ENCODE measurements around the gene CNGA1.
"Not testable (repeated sequence)": the region's sequence is repeated elsewhere in the genome, so short reads cannot be mapped to it uniquely, and the experiment has no call there.

Gene CNGA1

DNA sequence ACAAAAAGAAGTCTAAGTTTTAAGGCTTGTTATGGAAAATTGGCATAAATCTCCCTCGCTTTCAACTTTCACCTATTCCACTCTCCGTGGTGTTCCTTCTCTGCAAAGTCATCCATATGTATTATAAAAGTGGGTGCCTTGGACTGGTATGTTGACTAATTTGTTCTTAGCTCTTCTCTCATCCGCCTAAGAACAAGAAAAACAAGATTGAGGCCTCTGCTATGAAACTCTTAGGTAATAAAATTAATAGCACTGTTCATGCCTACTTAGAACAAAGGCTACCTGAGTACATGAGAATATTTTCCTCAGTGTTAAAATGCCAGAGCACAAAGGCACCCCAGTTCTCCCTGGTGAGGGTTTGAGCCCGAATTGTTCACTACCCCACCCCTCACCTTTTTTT lies 1.3 kb downstream of the CNGA1 start:
- H3K27ac Mint-ChIP-seq = no peak overlapping the region
- peaks cover 17% of the 10 kb centered on the region for H3K4me1 Mint-ChIP-seq
- no peaks in the 10 kb centered on the region for H3K9me3 Mint-ChIP-seq
- peaks cover 2% of the 10 kb centered on the region for H3K36me3 Mint-ChIP-seq
- H3K27me3 Mint-ChIP-seq = peaks cover 2% of the 10 kb centered on the region
- H3K4me3 Mint-ChIP-seq = no peak overlapping the region

DNA sequence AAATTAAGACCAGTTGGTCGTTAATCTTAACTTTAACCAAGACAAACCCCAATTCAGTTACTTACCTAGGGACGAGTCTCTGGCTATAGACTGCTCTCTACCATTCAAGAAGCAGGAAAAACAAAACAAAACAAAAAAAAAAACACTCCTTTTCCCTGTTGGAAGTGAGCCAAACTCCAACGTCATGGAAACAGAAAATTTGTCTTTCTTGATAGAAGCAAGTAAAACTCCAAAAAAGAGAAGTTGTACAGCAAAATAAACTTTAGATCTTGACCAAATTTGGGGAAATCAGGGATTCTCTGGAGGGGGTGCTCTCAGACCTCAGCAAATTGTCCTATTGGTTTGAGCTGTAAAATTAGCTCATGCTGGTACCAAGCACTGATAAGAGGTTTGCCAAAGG lies 3.7 kb downstream of the CNGA1 start:
- H3K36me3 Mint-ChIP-seq = peaks cover 2% of the 10 kb centered on the region
- H3K9me3 Mint-ChIP-seq = no peaks in the 10 kb centered on the region
- H3K27ac Mint-ChIP-seq = no peak overlapping the region
- H3K4me3 Mint-ChIP-seq = no peak overlapping the region
- peaks cover 2% of the 10 kb centered on the region for H3K27me3 Mint-ChIP-seq
- peaks cover 8% of the 10 kb centered on the region for H3K4me1 Mint-ChIP-seq

GRCh38 chr4:48011722-48012121 lies 4.8 kb downstream of the CNGA1 start:
- H3K9me3 Mint-ChIP-seq = no peaks in the 10 kb centered on the region
- peaks cover 2% of the 10 kb centered on the region for H3K36me3 Mint-ChIP-seq
- H3K27ac Mint-ChIP-seq = no peak overlapping the region
- H3K4me3 Mint-ChIP-seq = no peak overlapping the region
- peaks cover 4% of the 10 kb centered on the region for H3K4me1 Mint-ChIP-seq
- H3K27me3 Mint-ChIP-seq = peaks cover 2% of the 10 kb centered on the region

- H3K27me3 Mint-ChIP-seq = not testable (repeated sequence)
These were observed 5.6 kb downstream of the CNGA1 start for GRCh38 chr4:48010906-48011305.

DNA sequence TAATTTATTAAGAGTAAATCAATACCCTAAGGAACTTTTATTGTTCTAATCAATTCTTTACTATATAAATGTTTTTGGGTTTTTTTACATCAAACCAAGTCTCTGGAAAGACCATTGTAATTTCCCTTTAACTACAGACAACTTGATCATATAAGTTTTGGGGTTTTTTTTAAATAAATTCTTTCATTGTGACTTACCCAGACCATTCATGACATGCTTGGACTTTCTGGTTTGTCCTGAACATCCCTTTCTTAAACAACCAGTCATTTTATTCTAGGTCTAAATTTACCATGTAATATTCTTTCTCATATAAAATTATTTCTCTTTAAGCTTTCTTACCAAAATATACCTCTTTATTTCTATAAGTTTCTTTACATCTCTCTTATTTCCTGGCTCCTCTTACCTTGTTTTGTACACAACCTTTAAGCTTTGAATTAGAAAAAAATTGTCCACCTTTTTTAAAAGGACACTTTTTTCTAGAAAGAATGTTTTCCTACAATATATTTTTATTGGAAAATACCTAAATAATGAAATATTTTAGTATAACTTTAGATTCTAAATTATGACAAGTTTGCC lies 8.4 kb downstream of the CNGA1 start:
- no peak overlapping the region for H3K27ac Mint-ChIP-seq
- H3K9me3 Mint-ChIP-seq = no peaks in the 10 kb centered on the region
- H3K36me3 Mint-ChIP-seq = peaks cover 4% of the 10 kb centered on the region
- H3K4me1 Mint-ChIP-seq = peaks cover 4% of the 10 kb centered on the region
- no peak overlapping the region for H3K4me3 Mint-ChIP-seq
- peaks cover 2% of the 10 kb centered on the region for H3K27me3 Mint-ChIP-seq

More at GRCh38 chr4:48010906-48011305, 5.6 kb downstream of the CNGA1 start:
- not testable (repeated sequence) for H3K4me1 Mint-ChIP-seq, H3K27ac Mint-ChIP-seq, H3K9me3 Mint-ChIP-seq, H3K36me3 Mint-ChIP-seq, H3K4me3 Mint-ChIP-seq

DNA sequence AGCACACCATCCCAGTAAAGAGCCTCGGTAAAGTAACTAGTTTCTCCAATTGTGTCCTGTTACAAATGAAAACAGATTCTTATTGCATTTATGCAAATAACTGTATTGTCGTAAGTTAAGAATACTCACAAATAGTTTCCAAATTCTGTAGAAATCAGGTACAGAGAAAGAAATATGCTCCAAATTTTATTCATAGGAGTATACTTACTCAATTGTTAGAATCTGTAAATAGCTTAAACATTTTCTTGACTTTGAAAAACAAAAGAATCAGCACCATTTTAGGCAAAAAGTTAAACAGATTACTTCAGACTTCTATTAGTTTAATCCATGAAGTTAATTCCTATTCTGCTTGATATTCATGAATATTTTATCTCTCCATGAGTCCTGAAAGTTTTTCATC lies 10.7 kb downstream of the CNGA1 start:
- Mint-ChIP-seq H3K27me3 (peaks cover 2% of the 10 kb centered on the region), H3K4me1 (peaks cover 4% of the 10 kb centered on the region), H3K9me3 (no peaks in the 10 kb centered on the region), H3K36me3 (peaks cover 2% of the 10 kb centered on the region), H3K27ac (no peak overlapping the region), H3K4me3 (no peak overlapping the region)

DNA sequence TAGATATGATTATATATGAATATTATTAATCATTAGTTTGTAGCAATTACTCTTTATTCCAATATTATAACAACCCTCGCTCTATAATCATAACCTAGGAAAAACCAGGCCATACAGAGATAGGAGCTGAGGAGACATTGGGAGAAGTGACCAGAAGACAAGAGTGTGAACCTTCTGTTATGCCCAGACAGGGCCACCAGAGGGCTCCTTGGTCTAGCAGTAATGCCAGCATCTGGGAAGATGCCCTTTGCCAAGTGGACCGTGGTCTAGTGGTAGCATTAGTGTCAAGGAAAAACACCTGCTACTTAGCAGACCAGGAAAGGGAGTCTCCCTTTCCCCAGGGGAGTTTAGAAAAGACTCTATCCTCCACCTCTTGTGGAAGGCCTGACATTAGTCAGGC lies 12.9 kb downstream of the CNGA1 start:
- H3K27ac Mint-ChIP-seq = not testable (repeated sequence)

GRCh38 chr4:48002267-48002666 lies 14.2 kb downstream of the CNGA1 start:
- peaks cover 3% of the 10 kb centered on the region for H3K27me3 Mint-ChIP-seq
- peaks cover 8% of the 10 kb centered on the region for H3K36me3 Mint-ChIP-seq
- no peak overlapping the region for H3K4me3 Mint-ChIP-seq
- H3K9me3 Mint-ChIP-seq = peaks cover 5% of the 10 kb centered on the region
- no peak overlapping the region for H3K27ac Mint-ChIP-seq
- peaks cover 4% of the 10 kb centered on the region for H3K4me1 Mint-ChIP-seq

More for the DNA sequence above, 12.9 kb downstream of the CNGA1 start:
- H3K36me3 Mint-ChIP-seq, H3K27me3 Mint-ChIP-seq, H3K4me3 Mint-ChIP-seq, H3K9me3 Mint-ChIP-seq, H3K4me1 Mint-ChIP-seq: not testable (repeated sequence)

- Mint-ChIP-seq H3K27me3 (peaks cover 3% of the 10 kb centered on the region), H3K9me3 (peaks cover 20% of the 10 kb centered on the region), H3K4me3 (no peak overlapping the region), H3K27ac (no peak overlapping the region), H3K36me3 (peaks cover 8% of the 10 kb centered on the region), H3K4me1 (peaks cover 20% of the 10 kb centered on the region)
These were observed 20.5 kb downstream of the CNGA1 start for GRCh38 chr4:47996021-47996420.

GRCh38 chr4:47992475-47992874 lies 24.0 kb downstream of the CNGA1 start:
- H3K4me3 Mint-ChIP-seq, H3K27me3 Mint-ChIP-seq, H3K27ac Mint-ChIP-seq, H3K36me3 Mint-ChIP-seq: not testable (repeated sequence)
- H3K9me3 Mint-ChIP-seq = peaks cover 21% of the 10 kb centered on the region
- H3K4me1 Mint-ChIP-seq = peaks cover 20% of the 10 kb centered on the region

GRCh38 chr4:47990145-47990544 lies 26.3 kb downstream of the CNGA1 start:
- no peak overlapping the region for H3K27ac Mint-ChIP-seq
- peaks cover 20% of the 10 kb centered on the region for H3K4me1 Mint-ChIP-seq
- peaks cover 8% of the 10 kb centered on the region for H3K27me3 Mint-ChIP-seq
- peaks cover 6% of the 10 kb centered on the region for H3K36me3 Mint-ChIP-seq
- peaks cover 21% of the 10 kb centered on the region for H3K9me3 Mint-ChIP-seq
- no peak overlapping the region for H3K4me3 Mint-ChIP-seq

DNA sequence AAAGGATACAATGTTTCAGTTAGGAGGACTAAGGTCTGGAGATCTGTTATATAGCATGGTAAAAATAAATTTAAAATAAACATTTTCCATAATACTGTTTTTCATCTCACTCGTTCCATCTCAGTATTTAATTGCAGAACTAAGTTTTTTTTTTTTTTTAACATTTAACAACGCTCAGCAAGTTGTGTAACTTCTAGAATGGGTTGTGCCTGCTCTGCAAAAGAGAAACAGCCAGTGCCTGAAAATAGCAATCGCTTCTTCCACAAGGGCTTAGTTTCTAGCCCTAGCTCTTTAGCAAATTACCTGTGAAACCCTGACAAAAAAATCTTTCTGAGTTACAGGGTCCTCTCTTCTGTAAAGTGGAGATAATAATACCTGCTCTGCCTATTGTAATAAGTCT lies 41.9 kb downstream of the CNGA1 start:
- Mint-ChIP-seq H3K9me3 (no peaks in the 10 kb centered on the region), H3K36me3 (no peaks in the 10 kb centered on the region), H3K4me3 (no peak overlapping the region), H3K4me1 (no peaks in the 10 kb centered on the region), H3K27me3 (peaks cover 2% of the 10 kb centered on the region), H3K27ac (no peak overlapping the region)

- Mint-ChIP-seq H3K27ac (no peak overlapping the region), H3K27me3 (peaks cover 2% of the 10 kb centered on the region), H3K4me1 (no peaks in the 10 kb centered on the region), H3K9me3 (no peaks in the 10 kb centered on the region), H3K36me3 (no peaks in the 10 kb centered on the region), H3K4me3 (no peak overlapping the region)
These were observed 43.8 kb downstream of the CNGA1 start for GRCh38 chr4:47972721-47973120.

DNA sequence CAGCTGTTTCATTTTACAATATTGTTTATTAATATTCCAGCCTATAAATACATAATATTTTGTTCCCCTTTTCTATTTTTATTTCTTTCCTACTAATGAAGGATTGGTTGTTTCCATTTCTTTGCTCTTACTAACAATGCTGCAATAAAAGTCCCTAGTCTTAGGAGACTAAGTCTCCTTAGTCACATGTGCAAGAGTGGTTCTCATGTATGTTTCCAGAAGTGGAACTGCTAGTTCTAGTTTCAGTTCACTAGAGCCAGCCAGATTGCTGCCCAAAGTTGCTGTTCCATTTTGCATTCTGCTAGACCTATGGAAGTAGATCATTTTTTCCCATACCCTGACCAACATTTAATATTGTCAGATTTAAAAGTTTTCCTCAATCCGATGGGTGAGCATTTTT lies 44.3 kb downstream of the CNGA1 start:
- no peaks in the 10 kb centered on the region for H3K4me1 Mint-ChIP-seq
- H3K27ac Mint-ChIP-seq = no peak overlapping the region
- no peaks in the 10 kb centered on the region for H3K36me3 Mint-ChIP-seq
- peaks cover 2% of the 10 kb centered on the region for H3K27me3 Mint-ChIP-seq
- H3K4me3 Mint-ChIP-seq = no peak overlapping the region
- no peaks in the 10 kb centered on the region for H3K9me3 Mint-ChIP-seq

DNA sequence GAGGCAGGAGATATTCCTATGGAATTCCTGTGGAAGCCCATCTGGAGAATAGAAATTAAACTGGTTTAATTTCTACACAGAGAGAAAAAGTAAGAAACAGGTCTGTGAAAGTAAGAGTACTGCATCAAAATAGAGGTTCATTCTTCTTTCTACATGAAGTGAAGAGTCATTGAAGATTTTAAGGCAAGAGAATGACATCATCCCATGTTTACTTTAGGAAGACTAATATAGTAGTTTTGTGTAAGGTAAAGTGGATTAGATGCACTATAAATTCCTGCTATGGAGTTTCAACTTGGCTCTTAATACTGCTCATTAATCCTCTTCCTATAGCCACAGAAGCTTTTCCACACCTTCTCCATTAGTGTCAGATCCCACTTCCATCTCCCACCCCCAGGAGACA lies 47.6 kb downstream of the CNGA1 start:
- Mint-ChIP-seq H3K4me3 (no peak overlapping the region), H3K9me3 (no peaks in the 10 kb centered on the region), H3K27me3 (no peaks in the 10 kb centered on the region), H3K27ac (no peak overlapping the region), H3K4me1 (no peaks in the 10 kb centered on the region), H3K36me3 (no peaks in the 10 kb centered on the region)

DNA sequence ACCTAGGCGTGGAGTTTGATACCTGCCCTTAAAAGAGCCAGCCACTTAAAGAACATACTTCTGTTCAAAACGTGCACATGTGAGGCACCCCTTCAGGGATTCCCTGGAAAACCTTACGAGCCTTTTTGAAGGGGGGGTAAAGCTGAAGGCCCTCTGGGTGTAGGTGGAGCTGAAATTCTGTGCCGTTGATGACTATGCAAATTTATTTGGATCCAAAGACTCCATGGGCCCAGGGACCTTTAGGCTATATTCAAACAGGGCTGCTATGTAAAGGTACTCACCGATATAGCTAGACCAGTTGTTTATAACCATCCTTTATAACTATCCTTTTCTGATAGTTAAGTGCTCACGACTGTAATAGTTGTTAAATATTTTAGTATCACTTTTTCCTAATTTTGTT lies 61.8 kb downstream of the CNGA1 start:
- Mint-ChIP-seq H3K36me3 (no peaks in the 10 kb centered on the region), H3K27ac (no peak overlapping the region), H3K4me3 (no peak overlapping the region), H3K4me1 (no peaks in the 10 kb centered on the region), H3K9me3 (no peaks in the 10 kb centered on the region), H3K27me3 (peaks cover 1% of the 10 kb centered on the region)

DNA sequence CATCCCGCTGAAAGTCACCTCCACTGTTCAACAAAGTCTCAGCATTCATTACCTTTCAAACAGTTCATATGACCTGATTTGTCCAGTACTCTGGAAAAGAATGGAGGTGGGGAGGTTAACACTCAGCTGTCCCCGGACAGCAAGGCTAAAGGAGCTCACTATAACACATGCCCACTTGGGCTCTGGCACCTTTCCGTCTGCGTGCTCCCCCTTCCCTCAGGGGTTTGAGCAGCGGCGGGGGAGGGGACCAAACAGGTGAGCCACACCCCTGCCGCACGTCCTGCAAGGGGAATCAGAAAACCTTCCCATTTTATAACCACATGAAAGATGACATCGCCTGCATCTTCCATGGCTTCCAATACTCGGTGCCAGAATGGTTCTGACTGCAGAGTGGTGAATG lies 62.2 kb downstream of the CNGA1 start:
- H3K4me1 Mint-ChIP-seq = no peaks in the 10 kb centered on the region
- no peaks in the 10 kb centered on the region for H3K9me3 Mint-ChIP-seq
- peaks cover 1% of the 10 kb centered on the region for H3K27me3 Mint-ChIP-seq
- H3K36me3 Mint-ChIP-seq = peaks cover 1% of the 10 kb centered on the region
- no peak overlapping the region for H3K27ac Mint-ChIP-seq
- no peak overlapping the region for H3K4me3 Mint-ChIP-seq
